ENCODE measurements around the gene CAMK2D. TPM values are rescaled to one million over a fixed set of nuclear protein-coding genes. Genes with fewer than 3 reads are reported as not detected.

CAMK2D gene
- total and polyA plus RNA-seq, 12 donors = 55.6 to 286 (median 221) TPM

DNA sequence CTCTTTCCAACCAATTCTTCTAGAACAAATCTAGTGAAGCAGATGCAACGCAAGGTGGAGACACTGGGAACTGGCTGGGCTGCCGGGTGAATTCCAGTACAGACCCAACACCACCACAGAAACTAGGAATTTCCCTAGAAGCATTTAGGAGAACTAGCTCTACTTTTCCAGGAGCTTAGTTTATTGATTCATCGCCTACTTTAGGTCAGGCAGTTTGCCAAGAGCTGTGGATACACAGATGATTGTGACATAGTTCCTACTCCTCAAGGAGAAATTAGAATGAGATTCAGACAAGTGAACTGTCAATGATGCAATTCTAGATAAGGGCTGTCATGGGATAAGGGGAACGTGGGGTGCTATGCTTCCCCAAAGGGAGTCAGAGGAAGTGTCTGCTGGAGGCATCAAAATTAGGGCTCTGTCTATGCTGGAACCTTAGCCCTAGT is 350.0 kb downstream of the CAMK2D start:
- Histone ChIP-seq H3K36me3 (no peaks in the 10 kb centered on the region), H3K4me1 (peaks cover 0 to 22% (median 0%) of the 10 kb centered on the region in 9 donors), H3K9me3 (peaks cover 0 to 9% (median 5%) of the 10 kb centered on the region in 11 donors), H3K4me3 (no peak overlapping the region), H3K27me3 (no peaks in the 10 kb centered on the region), H3K27ac (peak overlapping the region in 1 of 10 donors; percentile 36)
- intact Hi-C loops (cut with DNase I) = loop anchor here in 1 of 10 donors (10.0 kb wide), 1 partner anchor 663 kb away; no protein-coding TSS in a partner anchor
- 49 to 62% methylated on average over 4 of the region's 4 CpGs for WGBS, 2 donors
- DNase-seq = peak in 1 of 2 donors; percentile 23
- peak in 1 of 9 donors; percentile 30 for TF ChIP-seq CTCF (IDR thresholded peaks at IDR 0.05)
- peak in 6 of 8 donors; percentile 26 to 64 (median 43) for ATAC-seq

GRCh38 chr4:113410686-113411085 is 350.9 kb downstream of the CAMK2D start:
- peak overlapping the region in 1 of 10 donors; percentile 8 for H3K27ac ChIP-seq
- H3K27me3 ChIP-seq = no peaks in the 10 kb centered on the region
- H3K4me3 ChIP-seq = no peak overlapping the region
- no peak for TF ChIP-seq CTCF (IDR thresholded peaks at IDR 0.05)
- peaks cover 0 to 22% (median 0%) of the 10 kb centered on the region in 9 donors for H3K4me1 ChIP-seq
- no peak for DNase-seq
- intact Hi-C loops (cut with DNase I) = loop anchor here in 1 of 10 donors (10.0 kb wide), 1 partner anchor 664 kb away; no protein-coding TSS in a partner anchor
- ATAC-seq = no peak
- no peaks in the 10 kb centered on the region for H3K36me3 ChIP-seq
- H3K9me3 ChIP-seq = peaks cover 0 to under 1% (median 0%) of the 10 kb centered on the region in 11 donors

- TF ChIP-seq CTCF (IDR thresholded peaks at IDR 0.05) = no peak
- Histone ChIP-seq H3K36me3 (no peaks in the 10 kb centered on the region), H3K27ac (no peak overlapping the region), H3K4me3 (no peak overlapping the region), H3K4me1 (peaks cover 0 to 28% (median 0%) of the 10 kb centered on the region in 9 donors), H3K9me3 (no peaks in the 10 kb centered on the region), H3K27me3 (no peaks in the 10 kb centered on the region)
- no peak for ATAC-seq
- intact Hi-C loops (cut with DNase I) = loop anchor here in 2 of 10 donors (10.0 kb wide), 2 partner anchors 136 to 1276 kb away; no protein-coding TSS in a partner anchor
- 48 to 72% methylated on average over 4 of the region's 4 CpGs for WGBS, 2 donors
- no peak for DNase-seq
Measured at GRCh38 chr4:113409181-113409580, 352.4 kb downstream of the CAMK2D start.

- no peak overlapping the region for H3K4me3 ChIP-seq
- intact Hi-C loops (cut with DNase I) = loop anchor here in 2 of 10 donors (10.0 kb wide), 2 partner anchors 137 to 1277 kb away; no protein-coding TSS in a partner anchor
- DNase-seq = no peak
- 85 to 90% methylated on average over 2 of the region's 2 CpGs for WGBS, 2 donors
- TF ChIP-seq CTCF (IDR thresholded peaks at IDR 0.05) = no peak
- no peaks in the 10 kb centered on the region for H3K27me3 ChIP-seq
- H3K36me3 ChIP-seq = no peaks in the 10 kb centered on the region
- peaks cover 0 to 28% (median 0%) of the 10 kb centered on the region in 9 donors for H3K4me1 ChIP-seq
- no peak for ATAC-seq
- H3K9me3 ChIP-seq = no peaks in the 10 kb centered on the region
- H3K27ac ChIP-seq = no peak overlapping the region
Measured at GRCh38 chr4:113407409-113407808, 354.1 kb downstream of the CAMK2D start.

Measured in heart right ventricle (tissue), 16 donors.